NB4 (cell line): ENCODE results near the gene WDR19.
A peak's percentile ranks its signal among the peaks of the same experiment; 100 is the strongest.

Source experiments
- DNase-seq: peaks from one replicate; pipeline ENCODE4 v3.0.0; 2010; ENCODE audit warnings: low read depth
- H3K4me3 ChIP-seq: one replicate; pipeline ENCODE4 v1.5.1; 2011; ENCODE audit warnings: mild to moderate bottlenecking, low read depth, low read length, moderate library complexity
- CTCF ChIP-seq: IDR thresholded peaks from one replicate; pipeline ENCODE4 v1.5.1; 2012; ENCODE audit warnings: low read depth, low read length
- MAX ChIP-seq: IDR thresholded peaks from 2 replicates; pipeline ENCODE4 v1.6.1; 2011; ENCODE audit warnings: low read depth, low read length
- MYC ChIP-seq: IDR thresholded peaks from 2 replicates; pipeline ENCODE4 v1.6.1; 2011; ENCODE audit warnings: low read depth, low read length
- POLR2A ChIP-seq: IDR thresholded peaks from 2 replicates; pipeline ENCODE4 v1.6.1; 2011; ENCODE audit warnings: mild to moderate bottlenecking; ENCODE audit not compliant: insufficient read length; ENCODE audit errors: extremely low read depth

The WDR19 gene

GRCh38 chr4:39302901-39303300 lies 120.6 kb downstream of the WDR19 start:
- DNase-seq: no peak
- no peak overlapping the region for H3K4me3 ChIP-seq
- TF ChIP-seq MAX (no peak), POLR2A (no peak), CTCF (no peak), MYC (no peak)

GRCh38 chr4:39303871-39304270 lies 121.5 kb downstream of the WDR19 start:
- H3K4me3 ChIP-seq: no peak overlapping the region
- DNase-seq: no peak
- TF ChIP-seq MYC (no peak), MAX (no peak), CTCF (no peak), POLR2A (no peak)

- no peak overlapping the region for H3K4me3 ChIP-seq
- DNase-seq: no peak
- TF ChIP-seq POLR2A (no peak), CTCF (no peak), MYC (no peak), MAX (no peak)
Measured at GRCh38 chr4:39304651-39305050, 122.3 kb downstream of the WDR19 start.

GRCh38 chr4:39305912-39306677 lies 123.8 kb downstream of the WDR19 start:
- peak; percentile 20 for DNase-seq
- TF ChIP-seq MYC: no peak
- TF ChIP-seq CTCF: no peak
- no peak for TF ChIP-seq MAX
- TF ChIP-seq POLR2A: no peak
- H3K4me3 ChIP-seq: no peak overlapping the region

- H3K4me3 ChIP-seq: no peak overlapping the region
- DNase-seq: no peak
- TF ChIP-seq CTCF (no peak), MYC (no peak), POLR2A (no peak), MAX (no peak)
Measured at GRCh38 chr4:39308611-39309010, 126.3 kb downstream of the WDR19 start.

GRCh38 chr4:39312816-39313215 lies 130.5 kb downstream of the WDR19 start:
- no peak for DNase-seq
- TF ChIP-seq CTCF (no peak), POLR2A (no peak), MYC (no peak), MAX (no peak)
- H3K4me3 ChIP-seq: no peak overlapping the region
